Activated CD4-positive, alpha-beta T cell treated with anti-CD3 and anti-CD28 coated beads, Interleukin-2, amount 50 U/mL, for 48 hours (primary cell): ENCODE data around the gene TNS1.
"Not testable (repeated sequence)": the region's sequence is repeated elsewhere in the genome, so short reads cannot be mapped to it uniquely, and the experiment has no call there.

Source experiments
- DNase-seq, 2 experiments: peaks; one replicate each; pipeline ENCODE4 v3.0.0-alpha.2; 2020

TNS1 gene

GRCh38 chr2:218002845-218003180 is at the start of gene TNS1:
Gene TNS1, minus strand, starts transcription at chr2:218002995. Its CDS starts 123 bp downstream, at chr2:218002872.
- DNase-seq: no peak

- no peak for DNase-seq
These were observed 49.1 kb upstream of the TNS1 start for GRCh38 chr2:218051903-218052302.

GRCh38 chr2:218047536-218048225 is 44.9 kb upstream of the TNS1 start:
- DNase-seq: no peak

- DNase-seq: no peak
These were observed 43.4 kb upstream of the TNS1 start for GRCh38 chr2:218046238-218046637.

GRCh38 chr2:218044599-218044998 is 41.8 kb upstream of the TNS1 start:
- not testable (repeated sequence) for DNase-seq

GRCh38 chr2:218043701-218044109 is 40.9 kb upstream of the TNS1 start:
- DNase-seq: no peak

GRCh38 chr2:218043100-218043499 is 40.3 kb upstream of the TNS1 start:
- no peak for DNase-seq

GRCh38 chr2:218041302-218042168 is 38.7 kb upstream of the TNS1 start:
- DNase-seq: no peak

- no peak for DNase-seq
These were observed 38.1 kb upstream of the TNS1 start for GRCh38 chr2:218040883-218041282.

GRCh38 chr2:218039171-218039570 is 36.4 kb upstream of the TNS1 start:
- no peak for DNase-seq

GRCh38 chr2:218036371-218036770 is 33.6 kb upstream of the TNS1 start:
- DNase-seq: no peak

- DNase-seq: no peak
These were observed 32.8 kb upstream of the TNS1 start for GRCh38 chr2:218035463-218036100.

GRCh38 chr2:218034497-218035213 is 31.9 kb upstream of the TNS1 start:
- peak; percentile 31 to 60 for DNase-seq

GRCh38 chr2:218033590-218034496 is 31.0 kb upstream of the TNS1 start:
- no peak for DNase-seq

GRCh38 chr2:218033208-218033589 is 30.4 kb upstream of the TNS1 start:
- DNase-seq: no peak

- DNase-seq: no peak
These were observed 29.8 kb upstream of the TNS1 start for GRCh38 chr2:218032336-218033171.

GRCh38 chr2:218031771-218032257 is 29.0 kb upstream of the TNS1 start:
- no peak for DNase-seq

GRCh38 chr2:218031261-218031660 is 28.5 kb upstream of the TNS1 start:
- DNase-seq: no peak

GRCh38 chr2:218030409-218031195 is 27.8 kb upstream of the TNS1 start:
- DNase-seq: no peak
